ENCODE data around the gene HJV.
"Not testable (repeated sequence)": the region's sequence is repeated elsewhere in the genome, so short reads cannot be mapped to it uniquely, and the experiment has no call there.

Gene HJV
- long read RNA-seq = 0 reads

GRCh38 chr1:146021622-146022402 is at the start of gene HJV:
TSS of gene HJV (minus strand) at chr1:146021735. CDS start at chr1:146020231, 1,504 bp downstream.
- Histone ChIP-seq H3K4me3 (replicated peaks; ENCODE audit: insufficient read depth, low read length) (no peak within 1 kb of the TSS), H3K27ac (replicated peaks) (no peak within 1 kb of the TSS), H3K27me3 (ENCODE audit: insufficient read depth, poor library complexity, severe bottlenecking) (peaks cover 8% of the 10 kb centered on the region)
- DNase-seq (ENCODE audit: low read depth in 1 of 2, low spot score in 1 of 2) = no peak
- TF ChIP-seq GABPA (IDR thresholded peaks at IDR 0.05; ENCODE audit: low read depth) (no peak), REST (IDR thresholded peaks at IDR 0.05; ENCODE audit: insufficient replicate concordance, low read depth) (no peak), SPI1 (IDR thresholded peaks at IDR 0.05; ENCODE audit: borderline replicate concordance, low read depth) (no peak), POLR2AphosphoS5 (IDR thresholded peaks at IDR 0.05; ENCODE audit: low read depth) (no peak), CTCF (IDR thresholded peaks at IDR 0.05; ENCODE audit: insufficient read depth, low read length) (no peak)

GRCh38 chr1:146059148-146059547 is 37.6 kb upstream of the HJV start:
- H3K27me3 ChIP-seq (ENCODE audit: insufficient read depth, poor library complexity, severe bottlenecking); H3K27ac ChIP-seq (replicated peaks); H3K4me3 ChIP-seq (replicated peaks; ENCODE audit: insufficient read depth, low read length); DNase-seq (ENCODE audit: low read depth in 1 of 2, low spot score in 1 of 2): not testable (repeated sequence)

- not testable (repeated sequence) for H3K27me3 ChIP-seq (ENCODE audit: insufficient read depth, poor library complexity, severe bottlenecking); H3K27ac ChIP-seq (replicated peaks)
- peak; percentile 67 for TF ChIP-seq POLR2AphosphoS5 (IDR thresholded peaks at IDR 0.05; ENCODE audit: low read depth)
- DNase-seq (ENCODE audit: low read depth in 1 of 2, low spot score in 1 of 2) = peak in 1 of 2 experiments; percentile 70
- H3K4me3 ChIP-seq (replicated peaks; ENCODE audit: insufficient read depth, low read length) = peak overlapping the region; percentile 19; the same call in 1 of the 2 replicates
Observed at GRCh38 chr1:146051852-146052676, 30.5 kb upstream of the HJV start.

- Histone ChIP-seq H3K27me3 (ENCODE audit: insufficient read depth, poor library complexity, severe bottlenecking) (no peaks in the 10 kb centered on the region), H3K27ac (replicated peaks) (no peak overlapping the region), H3K4me3 (replicated peaks; ENCODE audit: insufficient read depth, low read length) (no peak overlapping the region)
- no peak for TF ChIP-seq REST (IDR thresholded peaks at IDR 0.05; ENCODE audit: insufficient replicate concordance, low read depth)
- no peak for DNase-seq (ENCODE audit: low read depth in 1 of 2, low spot score in 1 of 2)
Observed at GRCh38 chr1:146051452-146051851, 29.9 kb upstream of the HJV start.

- not testable (repeated sequence) for DNase-seq (ENCODE audit: low read depth in 1 of 2, low spot score in 1 of 2); H3K27ac ChIP-seq (replicated peaks); H3K4me3 ChIP-seq (replicated peaks; ENCODE audit: insufficient read depth, low read length); H3K27me3 ChIP-seq (ENCODE audit: insufficient read depth, poor library complexity, severe bottlenecking)
Observed at GRCh38 chr1:146050652-146050963, 29.1 kb upstream of the HJV start.

GRCh38 chr1:146049866-146050651 is 28.5 kb upstream of the HJV start:
- not testable (repeated sequence) for H3K27ac ChIP-seq (replicated peaks)

More at GRCh38 chr1:146049866-146050651, 28.5 kb upstream of the HJV start:
- H3K4me3 ChIP-seq (replicated peaks; ENCODE audit: insufficient read depth, low read length); H3K27me3 ChIP-seq (ENCODE audit: insufficient read depth, poor library complexity, severe bottlenecking); DNase-seq (ENCODE audit: low read depth in 1 of 2, low spot score in 1 of 2): not testable (repeated sequence)

All from HL-60 (cell line).